H1 (cell line): Measurements from ENCODE around the gene PRKCA.

Experiments used
- BCL11A ChIP-seq, 2 experiments: IDR thresholded peaks; one replicate each; pipeline ENCODE4 v1.6.1; 2011; ENCODE audit warnings: low read depth in 2 of 2, low read length in 2 of 2, mild to moderate bottlenecking in 2 of 2
- BRCA1 ChIP-seq: IDR thresholded peaks from 2 replicates; pipeline ENCODE4 v1.6.1; 2012; ENCODE audit warnings: low read depth, low read length, improper control_type of control experiment
- CEBPB ChIP-seq: IDR thresholded peaks from 2 replicates; pipeline ENCODE4 v1.6.1; 2012; ENCODE audit warnings: low read depth, low read length
- CTCF ChIP-seq, 3 experiments: IDR thresholded peaks; 1 replicate in 2 of 3; 2 replicates in 1 of 3; pipeline versions ENCODE4 v1.5.1 to v1.6.1; 2011; ENCODE audit warnings: low read length in 3 of 3, mild to moderate bottlenecking in 3 of 3, inconsistent platforms in 2 of 3, low read depth in 1 of 3, moderate library complexity in 1 of 3; ENCODE audit not compliant: insufficient read depth in 1 of 3; ENCODE audit errors: control extremely low read depth in 1 of 3
- EZH2 ChIP-seq: fragments of 200-600 bp; sonication (generic); IDR thresholded peaks from 2 replicates; pipeline ENCODE4 v1.7.1; 2012; ENCODE audit warnings: low read depth, mild to moderate bottlenecking, moderate library complexity, low read length, inconsistent platforms; ENCODE audit not compliant: severe bottlenecking
- HDAC6 ChIP-seq: IDR thresholded peaks from one replicate; pipeline ENCODE4 v1.7.1; 2012; ENCODE audit warnings: low read depth, mild to moderate bottlenecking, inconsistent platforms, low read length, moderate library complexity
- MAX ChIP-seq: IDR thresholded peaks from 2 replicates; pipeline ENCODE4 v1.6.1; 2012; ENCODE audit warnings: inconsistent platforms
- POLR2A ChIP-seq, 2 experiments: IDR thresholded peaks; 1 replicate in 1 of 2; 2 replicates in 1 of 2; pipeline ENCODE4 v1.6.1; 2011; ENCODE audit warnings: low read depth in 2 of 2, low read length in 2 of 2, mild to moderate bottlenecking in 2 of 2; ENCODE audit errors: control extremely low read depth in 1 of 2
- POLR2AphosphoS5 ChIP-seq: IDR thresholded peaks from 2 replicates; pipeline ENCODE4 v1.6.1; 2011; ENCODE audit warnings: low read depth, low read length
- RAD21 ChIP-seq, 2 experiments: IDR thresholded peaks in 1 of 2; conservative IDR thresholded peaks in 1 of 2; 2 replicates each; pipeline ENCODE4 v1.6.1; 2011; ENCODE audit warnings: low read depth in 2 of 2, low read length in 2 of 2, improper control_type of control experiment in 1 of 2, inconsistent platforms in 1 of 2, mild to moderate bottlenecking in 1 of 2, moderate library complexity in 1 of 2
- SIN3A ChIP-seq, 2 experiments: IDR thresholded peaks in 1 of 2; conservative IDR thresholded peaks in 1 of 2; 2 replicates each; pipeline ENCODE4 v1.6.1; 2011 to 2012; ENCODE audit warnings: low read length in 2 of 2, improper control_type of control experiment in 1 of 2, low read depth in 1 of 2, mild to moderate bottlenecking in 1 of 2
- TBP ChIP-seq: IDR thresholded peaks from 2 replicates; pipeline ENCODE4 v1.6.1; 2011; ENCODE audit warnings: low read depth, low read length, improper control_type of control experiment
- YY1 ChIP-seq: IDR thresholded peaks from 2 replicates; pipeline ENCODE4 v1.6.1; 2011; ENCODE audit warnings: low read depth, mild to moderate bottlenecking, low read length

- TF ChIP-seq CTCF (IDR thresholded peaks at IDR 0.05; ENCODE audit: control extremely low read depth in 1 of 3, insufficient read depth in 1 of 3, low read depth in 1 of 3, low read length in 3 of 3) (no peak), HDAC6 (no peak), EZH2 (no peak), POLR2A (IDR thresholded peaks at IDR 0.05; ENCODE audit: control extremely low read depth in 1 of 2, low read depth in 2 of 2, low read length in 2 of 2) (no peak), POLR2AphosphoS5 (no peak), SIN3A (conservative IDR thresholded peaks at IDR 0.05 in 1 of 2, IDR thresholded peaks at IDR 0.05 in 1 of 2; ENCODE audit: low read depth in 1 of 2, low read length in 2 of 2) (no peak), CEBPB (no peak), YY1 (no peak), RAD21 (IDR thresholded peaks at IDR 0.05 in 1 of 2, conservative IDR thresholded peaks at IDR 0.05 in 1 of 2; ENCODE audit: low read depth in 2 of 2, low read length in 2 of 2) (no peak), BCL11A (IDR thresholded peaks at IDR 0.05; ENCODE audit: low read depth in 2 of 2, low read length in 2 of 2) (no peak), TBP (no peak), BRCA1 (no peak), MAX (no peak)
Observed at GRCh38 chr17:66398617-66399016, 96.2 kb downstream of the PRKCA start.
